Measurements from ENCODE around the gene PRKCSH. TPM values are rescaled to one million over a fixed set of nuclear protein-coding genes. Genes with fewer than 3 reads are reported as not detected.

The PRKCSH gene
- 252 to 265 TPM (median 258 TPM) in 5 replicates for total RNA-seq (2022; extraction: Qiagen RNA extraction)

GRCh38 chr19:11435057-11435832 lies at the start of gene PRKCSH, which contains the start of gene ODAD3:
Gene PRKCSH (plus strand): TSS chr19:11435635. CDS start chr19:11436118, 483 bp downstream.
Gene ODAD3 (minus strand): TSS chr19:11435121. CDS start chr19:11435016, 105 bp downstream.

GRCh38 chr19:11418549-11419506 lies 16.6 kb upstream of the PRKCSH start, which contains the start of gene RGL3:
Gene RGL3 (minus strand): TSS chr19:11419314. CDS start chr19:11419278, 36 bp downstream.

DNA sequence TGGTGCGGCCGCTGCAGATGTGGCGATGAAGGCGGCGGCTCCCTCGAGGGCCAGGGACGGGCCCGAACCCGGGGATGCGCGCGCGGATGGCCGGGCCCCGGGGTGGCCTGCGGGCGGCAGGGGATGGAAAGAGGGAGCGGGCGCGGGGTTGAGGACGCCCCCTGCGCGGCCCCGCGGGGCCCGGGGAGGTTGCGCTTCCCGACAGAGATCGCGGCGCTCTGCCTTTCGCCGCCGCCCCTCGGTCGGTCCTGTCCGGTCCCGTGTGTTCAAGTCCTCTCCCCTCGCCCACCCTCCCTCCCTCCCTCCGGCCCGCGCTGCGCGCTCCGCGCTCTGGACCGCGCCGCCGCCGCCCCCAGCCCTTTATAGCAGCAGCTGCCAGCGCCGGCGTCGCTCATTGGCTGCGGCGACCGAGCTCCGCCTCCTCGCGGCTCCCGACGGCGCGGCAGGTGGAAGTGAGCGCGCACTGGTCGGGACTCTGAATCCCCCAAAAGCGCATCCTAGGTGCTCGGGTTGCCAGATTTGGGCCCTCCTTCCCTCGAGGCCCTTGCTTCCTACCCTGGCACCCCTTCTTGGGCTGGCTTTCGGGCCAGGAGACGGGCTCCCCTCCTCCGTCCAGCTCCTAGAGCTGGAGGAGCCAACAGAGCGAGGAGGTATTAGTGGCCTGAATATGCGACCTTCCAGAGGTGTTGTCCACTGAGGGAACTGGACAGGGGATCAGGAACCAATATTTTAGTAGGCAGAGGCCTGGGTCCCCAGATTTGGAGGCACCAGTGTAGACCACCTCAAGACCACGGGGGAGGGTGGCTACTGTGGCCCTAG lies 45.5 kb downstream of the PRKCSH start, which contains the start of gene ELAVL3:
Gene ELAVL3 (minus strand): TSS at position 332 of the 819 bp plus-strand sequence. CDS start 438 bp downstream, outside the sequence.

Other genes with a start within 250 kb of the PRKCSH start
- gene KANK2, start 238.1 kb upstream of the PRKCSH start, total RNA-seq (2022; extraction: Qiagen RNA extraction) = 39.9 to 52.5 TPM (median 48.0 TPM) in 5 replicates
- gene ANGPTL8, start 196.0 kb upstream of the PRKCSH start, total RNA-seq (2022; extraction: Qiagen RNA extraction) = not detected in 5 replicates
- 6.4 to 10.3 TPM (median 9.5 TPM) in 5 replicates for gene DOCK6, start 173.1 kb upstream of the PRKCSH start, total RNA-seq (2022; extraction: Qiagen RNA extraction)
- gene TSPAN16, start 139.5 kb upstream of the PRKCSH start, total RNA-seq (2022; extraction: Qiagen RNA extraction) = not detected in 5 replicates
- gene RAB3D, start 96.0 kb upstream of the PRKCSH start, total RNA-seq (2022; extraction: Qiagen RNA extraction) = 3.1 to 4.6 TPM (median 3.9 TPM) in 5 replicates
- 96.5 to 132 TPM (median 113 TPM) in 5 replicates for gene TMEM205, start 89.4 kb upstream of the PRKCSH start, total RNA-seq (2022; extraction: Qiagen RNA extraction)
- 3.5 to 5.8 TPM (median 4.8 TPM) in 5 replicates for gene CCDC159, start 89.1 kb upstream of the PRKCSH start, total RNA-seq (2022; extraction: Qiagen RNA extraction)
- 8.3 to 9.7 TPM (median 9.3 TPM) in 5 replicates for gene PLPPR2, start 80.2 kb upstream of the PRKCSH start, total RNA-seq (2022; extraction: Qiagen RNA extraction)
- gene SWSAP1, start 61.0 kb upstream of the PRKCSH start, total RNA-seq (2022; extraction: Qiagen RNA extraction) = 1.3 to 2.1 TPM (median 1.8 TPM) in 5 replicates
- gene EPOR, start 51.3 kb upstream of the PRKCSH start, total RNA-seq (2022; extraction: Qiagen RNA extraction) = 3.5 to 5.1 TPM (median 4.3 TPM) in 5 replicates
- gene RGL3, start 16.3 kb upstream of the PRKCSH start, total RNA-seq (2022; extraction: Qiagen RNA extraction) = 1.1 to 2.1 TPM (median 1.4 TPM) in 5 replicates
- 0.92 to 1.4 TPM (median 1.3 TPM) in 5 replicates for gene ODAD3, start 514 bp upstream of the PRKCSH start, total RNA-seq (2022; extraction: Qiagen RNA extraction)
- gene ELAVL3, start 45.4 kb downstream of the PRKCSH start, total RNA-seq (2022; extraction: Qiagen RNA extraction) = 0.07 to 0.24 TPM (median 0.15 TPM) in 5 replicates
- 3.7 to 4.8 TPM (median 4.5 TPM) in 5 replicates for gene ZNF653, start 70.2 kb downstream of the PRKCSH start, total RNA-seq (2022; extraction: Qiagen RNA extraction)
- 26.1 to 33.0 TPM (median 29.6 TPM) in 5 replicates for gene ECSIT, start 93.5 kb downstream of the PRKCSH start, total RNA-seq (2022; extraction: Qiagen RNA extraction)
- 0.24 to 0.44 TPM (median 0.37 TPM) in 5 replicates for gene CNN1, start 103.2 kb downstream of the PRKCSH start, total RNA-seq (2022; extraction: Qiagen RNA extraction)
- gene ELOF1, start 123.6 kb downstream of the PRKCSH start, total RNA-seq (2022; extraction: Qiagen RNA extraction) = 84.8 to 114 TPM (median 99.8 TPM) in 5 replicates
- gene ACP5, start 142.0 kb downstream of the PRKCSH start, total RNA-seq (2022; extraction: Qiagen RNA extraction) = 0.14 to 0.39 TPM (median 0.22 TPM) in 5 replicates
- gene ZNF627, start 161.8 kb downstream of the PRKCSH start, total RNA-seq (2022; extraction: Qiagen RNA extraction) = 2.7 to 5.8 TPM (median 3.6 TPM) in 5 replicates

Data from A549 treated with AZD2906 at 1 μM for 4 hours (cell line).